Measurements from ENCODE around the gene TAF10.

TAF10 gene

DNA sequence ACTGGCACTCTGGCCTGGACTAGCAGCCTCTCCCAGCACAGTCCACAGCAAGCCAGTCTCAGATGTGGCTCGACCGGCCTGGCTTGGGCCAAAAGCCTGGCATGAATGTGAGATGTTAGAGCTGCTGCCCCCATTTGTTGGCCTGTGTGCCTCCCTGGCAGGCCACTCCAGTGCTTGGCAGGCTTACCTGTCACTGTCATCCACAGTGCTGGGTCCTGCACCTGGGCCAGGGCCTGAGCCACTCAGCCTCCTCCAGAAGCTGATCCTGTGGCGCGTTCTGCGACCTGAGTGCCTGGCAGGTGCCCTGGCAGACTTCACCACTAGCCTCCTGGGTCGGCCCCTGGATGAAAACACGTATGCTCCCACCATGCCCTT lies 44.7 kb downstream of the TAF10 start:
- TF ChIP-seq CTCF (conservative IDR thresholded peaks at IDR 0.05) = no peak
- no peak overlapping the region for H3K27ac ChIP-seq

GRCh38 chr11:6566704-6567370 lies 45.2 kb downstream of the TAF10 start:
- no peak for TF ChIP-seq CTCF (conservative IDR thresholded peaks at IDR 0.05)
- no peak overlapping the region for H3K27ac ChIP-seq

GRCh38 chr11:6565988-6566703 lies 45.9 kb downstream of the TAF10 start:
- TF ChIP-seq CTCF (conservative IDR thresholded peaks at IDR 0.05) = no peak
- no peak overlapping the region for H3K27ac ChIP-seq

- H3K27ac ChIP-seq = no peak overlapping the region
- TF ChIP-seq CTCF (conservative IDR thresholded peaks at IDR 0.05) = no peak
These were observed 46.7 kb downstream of the TAF10 start for GRCh38 chr11:6565325-6565724.

GRCh38 chr11:6563667-6564066 lies 48.3 kb downstream of the TAF10 start:
- TF ChIP-seq CTCF (conservative IDR thresholded peaks at IDR 0.05) = no peak
- no peak overlapping the region for H3K27ac ChIP-seq

- H3K27ac ChIP-seq = no peak overlapping the region
- TF ChIP-seq CTCF (conservative IDR thresholded peaks at IDR 0.05) = no peak
These were observed 48.8 kb downstream of the TAF10 start for GRCh38 chr11:6563121-6563619.

DNA sequence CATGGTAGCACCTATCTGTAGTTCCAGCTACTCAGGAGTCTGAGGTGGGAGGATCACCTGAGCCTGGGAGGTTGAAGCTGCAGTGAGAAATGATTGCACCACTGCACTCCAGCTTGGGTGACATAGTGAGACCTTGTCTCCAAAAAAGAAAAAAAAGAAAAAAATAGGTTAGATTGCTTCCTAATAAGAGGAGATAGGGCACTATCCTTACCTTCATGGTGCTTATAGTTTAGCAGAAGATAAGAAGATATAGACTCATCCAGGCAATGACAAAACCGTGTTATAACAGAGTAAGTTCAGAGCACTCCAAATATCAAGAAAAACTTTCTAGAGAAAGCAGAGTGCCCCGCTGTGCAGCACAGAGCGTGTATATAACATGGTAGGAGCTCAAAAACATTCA lies 50.7 kb downstream of the TAF10 start:
- no peak for TF ChIP-seq CTCF (conservative IDR thresholded peaks at IDR 0.05)
- H3K27ac ChIP-seq = no peak overlapping the region
